VCaP (cell line): ENCODE results near the gene ABTB2.

Experiments used
- H3K27ac ChIP-seq: fragments of 450-650 bp; 2 replicates; pipeline ENCODE4 v1.5.1; 2017
- CTCF ChIP-seq: fragments of 450-650 bp; conservative IDR thresholded peaks from 2 replicates; pipeline ENCODE4 v1.5.1; 2017; ENCODE audit warnings: mild to moderate bottlenecking, moderate library complexity

Gene ABTB2

DNA sequence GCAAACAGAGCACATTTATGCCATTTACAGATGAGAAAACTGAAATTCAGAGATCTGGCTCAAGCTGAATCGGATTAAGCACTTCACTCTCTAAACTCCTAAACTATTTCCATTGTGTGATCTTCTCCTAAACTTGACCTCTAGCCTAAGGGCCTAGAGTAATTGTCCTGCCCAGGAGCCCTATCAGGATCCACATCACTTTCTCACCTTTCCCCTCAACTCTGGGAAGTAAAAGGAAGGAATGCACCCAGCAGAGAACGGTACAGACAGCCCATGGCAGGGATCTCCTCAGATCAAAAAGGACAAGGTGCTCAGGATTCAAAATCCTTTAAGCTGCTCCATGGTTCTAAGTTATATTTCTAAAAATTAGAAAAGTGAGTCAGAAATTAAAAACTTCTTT, 102.7 kb downstream of the ABTB2 start:
- no peak overlapping the region for H3K27ac ChIP-seq
- TF ChIP-seq CTCF: no peak

DNA sequence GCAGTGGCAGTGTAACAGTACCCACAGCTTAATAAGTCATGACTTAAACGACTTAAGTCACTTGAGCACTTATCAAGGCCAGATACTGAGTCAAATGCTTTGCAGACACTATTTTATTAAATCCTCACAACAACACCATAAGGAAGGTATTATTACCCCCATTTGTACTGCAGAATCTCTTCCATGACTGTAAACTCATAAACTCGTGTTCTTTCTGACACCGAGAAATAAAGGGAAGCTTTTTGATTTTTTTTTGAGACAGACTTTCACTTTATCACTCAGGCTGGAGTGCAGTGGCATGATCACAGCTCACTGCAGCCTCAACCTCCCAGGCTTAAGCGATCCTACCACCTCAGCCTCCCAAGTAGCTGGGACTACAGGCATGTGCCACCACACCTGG, 103.8 kb downstream of the ABTB2 start:
- H3K27ac ChIP-seq: no peak overlapping the region
- no peak for TF ChIP-seq CTCF

DNA sequence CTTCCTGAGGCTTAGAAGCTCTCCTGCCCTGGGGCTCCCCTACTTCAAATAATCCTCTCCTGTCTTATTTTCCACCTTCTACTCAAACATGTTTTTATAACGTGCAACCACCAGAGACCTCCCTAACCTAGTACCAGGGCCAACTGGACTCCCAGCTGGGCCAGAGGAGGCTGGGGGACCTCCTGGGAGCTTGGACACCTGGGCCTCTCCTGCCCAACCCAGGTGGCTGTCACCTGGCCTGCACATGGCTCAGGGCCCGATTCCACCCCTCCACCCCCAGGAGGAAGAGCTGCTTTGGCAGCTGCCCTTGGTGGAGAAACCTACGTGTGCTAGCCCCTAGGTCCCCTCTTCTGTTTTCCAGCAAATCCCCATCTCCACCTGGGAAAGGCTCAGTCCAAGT, 105.2 kb downstream of the ABTB2 start:
- TF ChIP-seq CTCF: no peak
- H3K27ac ChIP-seq: no peak overlapping the region

- H3K27ac ChIP-seq: no peak overlapping the region
Measured at GRCh38 chr11:34252015-34252414, 105.8 kb downstream of the ABTB2 start.

GRCh38 chr11:34251589-34251980, 106.2 kb downstream of the ABTB2 start:
- H3K27ac ChIP-seq: no peak overlapping the region
- no peak for TF ChIP-seq CTCF

More at GRCh38 chr11:34252015-34252414, 105.8 kb downstream of the ABTB2 start:
- TF ChIP-seq CTCF: no peak

GRCh38 chr11:34250732-34251588, 106.8 kb downstream of the ABTB2 start:
- no peak overlapping the region for H3K27ac ChIP-seq
- no peak for TF ChIP-seq CTCF

- no peak for TF ChIP-seq CTCF
- no peak overlapping the region for H3K27ac ChIP-seq
Measured at GRCh38 chr11:34250211-34250610, 107.6 kb downstream of the ABTB2 start.
